CD14-positive monocyte (primary cell): ENCODE data around the gene RTF2. TPM values are rescaled to one million over a fixed set of nuclear protein-coding genes. Genes with fewer than 3 reads are reported as not detected.
A peak's percentile ranks its signal among the peaks of the same experiment; 100 is the strongest.

Experiments
- DNase-seq, 3 donors: peaks; one replicate each; pipeline ENCODE4 v3.0.0-alpha.2; 2011 to 2022
- H2AFZ ChIP-seq: 2 replicates; pipeline ENCODE4 v1.6.0; 2012; ENCODE audit warnings: mild to moderate bottlenecking, low read depth, low read length, inconsistent platforms; ENCODE audit not compliant: insufficient read depth, poor library complexity, severe bottlenecking
- H3K27ac ChIP-seq, 2 donors: 1 replicate in 1 of 2; 2 replicates in 1 of 2; pipeline ENCODE4 v1.5.1; 2012 to 2013; ENCODE audit warnings: low read length in 2 of 2, control low read depth in 1 of 2, inconsistent platforms in 1 of 2, low read depth in 1 of 2, mild to moderate bottlenecking in 1 of 2
- H3K27me3 ChIP-seq, 2 donors: one replicate each; pipeline versions ENCODE4 v1.6.0 to v1.6.1; 2011 to 2013; ENCODE audit warnings: low read length in 2 of 2; ENCODE audit not compliant: control insufficient read depth in 2 of 2, insufficient read depth in 2 of 2
- H3K36me3 ChIP-seq, 2 donors: replicated peaks in 1 of 2; 1 replicate in 1 of 2; 2 replicates in 1 of 2; pipeline versions ENCODE4 v1.5.1 to v1.6.1; 2012 to 2013; ENCODE audit warnings: low read length in 2 of 2, control low read depth in 1 of 2, inconsistent platforms in 1 of 2, mild to moderate bottlenecking in 1 of 2; ENCODE audit not compliant: insufficient read depth in 2 of 2, control insufficient read depth in 1 of 2
- H3K4me1 ChIP-seq, 2 donors: 1 replicate in 1 of 2; 2 replicates in 1 of 2; pipeline versions ENCODE4 v1.5.1 to v1.6.1; 2012 to 2013; ENCODE audit warnings: low read length in 2 of 2, control low read depth in 1 of 2, inconsistent platforms in 1 of 2, mild to moderate bottlenecking in 1 of 2, moderate library complexity in 1 of 2; ENCODE audit not compliant: insufficient read depth in 2 of 2, control insufficient read depth in 1 of 2
- H3K4me2 ChIP-seq: replicated peaks from 2 replicates; pipeline ENCODE3; 2012; ENCODE audit warnings: low read length, moderate library complexity, mild to moderate bottlenecking; ENCODE audit not compliant: poor library complexity, severe bottlenecking; ENCODE audit errors: extremely low read depth
- H3K4me3 ChIP-seq, 3 experiments: fragments of 200-600 bp in 1 of 3; sonication (generic) in 1 of 3; replicated peaks in 1 of 3; 1 replicate in 2 of 3; 2 replicates in 1 of 3; pipeline ENCODE4 v1.5.1; 2011 to 2013; ENCODE audit warnings: low read length in 3 of 3, mild to moderate bottlenecking in 3 of 3, control low read depth in 2 of 3, low read depth in 2 of 3, inconsistent platforms in 1 of 3, moderate library complexity in 1 of 3
- H3K79me2 ChIP-seq: 2 replicates; pipeline ENCODE4 v1.6.0; 2012; ENCODE audit warnings: mild to moderate bottlenecking, control low read depth, inconsistent platforms, low read length, moderate library complexity; ENCODE audit not compliant: insufficient read depth
- H3K9ac ChIP-seq: 2 replicates; pipeline ENCODE4 v1.6.0; 2017; ENCODE audit warnings: low read length, mild to moderate bottlenecking; ENCODE audit not compliant: insufficient read depth, poor library complexity, severe bottlenecking
- H3K9me3 ChIP-seq, 2 donors: replicated peaks in 1 of 2; 1 replicate in 1 of 2; 2 replicates in 1 of 2; pipeline versions ENCODE4 v1.5.1 to v1.6.1; 2012 to 2013; ENCODE audit warnings: low read length in 2 of 2, control low read depth in 1 of 2; ENCODE audit not compliant: control insufficient read depth in 1 of 2, insufficient read depth in 1 of 2
- H4K20me1 ChIP-seq: 2 replicates; pipeline ENCODE4 v1.6.0; 2012; ENCODE audit warnings: mild to moderate bottlenecking, low read length, control low read depth, moderate library complexity; ENCODE audit not compliant: insufficient read depth
- H3K27ac Mint-ChIP-seq, 7 donors: one replicate each; pipeline ENCODE4 v1.8.0; 2020; ENCODE audit warnings: mild to moderate bottlenecking in 7 of 7, mixed read lengths in 7 of 7, moderate library complexity in 6 of 7, inconsistent platforms in 2 of 7
- H3K27me3 Mint-ChIP-seq, 3 donors: one replicate each; pipeline ENCODE4 v1.8.0; 2021 to 2022; ENCODE audit warnings: low read depth in 3 of 3, mild to moderate bottlenecking in 3 of 3, mixed read lengths in 3 of 3, moderate library complexity in 3 of 3, inconsistent platforms in 1 of 3
- H3K36me3 Mint-ChIP-seq, 2 donors: one replicate each; pipeline ENCODE4 v1.8.0; 2020; ENCODE audit warnings: mixed read lengths in 2 of 2, inconsistent platforms in 1 of 2, mild to moderate bottlenecking in 1 of 2
- H3K4me1 Mint-ChIP-seq: one replicate; pipeline ENCODE4 v1.8.0; 2020; ENCODE audit warnings: mild to moderate bottlenecking, mixed read lengths
- H3K4me3 Mint-ChIP-seq, 2 donors: one replicate each; pipeline ENCODE4 v1.8.0; 2020; ENCODE audit warnings: mild to moderate bottlenecking in 2 of 2, mixed read lengths in 2 of 2, moderate library complexity in 1 of 2
- H3K9me3 Mint-ChIP-seq, 7 donors: one replicate each; pipeline ENCODE4 v1.8.0; 2020 to 2022; ENCODE audit warnings: mixed read lengths in 7 of 7, mild to moderate bottlenecking in 6 of 7, moderate library complexity in 6 of 7, inconsistent platforms in 2 of 7
- WGBS: methylation state at CpG from one replicate; pipeline ENCODE4 v1.1.5; 2013; ENCODE audit warnings: missing lambda C conversion rate; ENCODE audit not compliant: insufficient coverage; 5-methylcytosine and 5-hydroxymethylcytosine counted together
- intact Hi-C, 2 donors: fragments of 100-400 bp; cut with micrococcal nuclease; formaldehyde crosslinking; loops; one replicate each; pipeline versions ENCODE4 v1.15.0 to v1.15.1; 2023
- polyA plus RNA-seq, 3 donors: library from polyadenylated mRNA; depleted of rRNA in 1 of 3; unstranded in 2 of 3; stranded (reverse) in 1 of 3; fragments of 300-500 nt in 2 of 3; fragments of >200 nt in 1 of 3; fragmentation: Illumina TruSeq in 2 of 3; gene quantifications; 1 replicate in 2 of 3; 2 replicates in 1 of 3; pipeline ENCODE4 v1.2.3, GENCODE V29; 2012 to 2021
- TF ChIP-seq, protein P1 (sequence below): fragments of 200-600 bp; IDR thresholded peaks from one replicate; pipeline ENCODE4 v1.8.0; 2022; ENCODE audit warnings: antibody characterized with exemption, mild to moderate bottlenecking

Gene RTF2
- polyA plus RNA-seq, 3 donors: 74.3 to 163 (median 148) TPM

DNA sequence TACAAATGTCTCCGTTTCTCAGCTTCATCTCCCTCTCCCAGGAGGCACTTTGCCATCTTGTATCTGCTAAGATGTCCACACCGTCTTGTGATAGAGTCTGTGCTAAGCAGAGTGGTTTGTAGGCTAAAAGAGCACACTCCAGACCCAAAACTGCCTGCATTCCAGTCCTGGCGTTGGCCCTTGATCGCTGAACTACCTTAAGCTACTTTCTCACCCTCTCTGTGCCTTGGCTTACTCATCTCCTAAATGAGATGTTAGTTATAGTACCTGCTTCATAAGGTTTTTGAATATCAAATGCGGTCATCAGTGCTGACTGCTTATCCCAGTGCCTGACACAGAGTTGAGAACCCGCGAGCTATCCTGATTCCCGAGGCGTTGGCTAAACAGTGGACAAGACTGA is 42.4 kb upstream of the RTF2 start:
- no peaks in the 10 kb centered on the region for H3K9me3 ChIP-seq
- no peak overlapping the region for H3K4me2 ChIP-seq
- TF ChIP-seq, protein P1, sequence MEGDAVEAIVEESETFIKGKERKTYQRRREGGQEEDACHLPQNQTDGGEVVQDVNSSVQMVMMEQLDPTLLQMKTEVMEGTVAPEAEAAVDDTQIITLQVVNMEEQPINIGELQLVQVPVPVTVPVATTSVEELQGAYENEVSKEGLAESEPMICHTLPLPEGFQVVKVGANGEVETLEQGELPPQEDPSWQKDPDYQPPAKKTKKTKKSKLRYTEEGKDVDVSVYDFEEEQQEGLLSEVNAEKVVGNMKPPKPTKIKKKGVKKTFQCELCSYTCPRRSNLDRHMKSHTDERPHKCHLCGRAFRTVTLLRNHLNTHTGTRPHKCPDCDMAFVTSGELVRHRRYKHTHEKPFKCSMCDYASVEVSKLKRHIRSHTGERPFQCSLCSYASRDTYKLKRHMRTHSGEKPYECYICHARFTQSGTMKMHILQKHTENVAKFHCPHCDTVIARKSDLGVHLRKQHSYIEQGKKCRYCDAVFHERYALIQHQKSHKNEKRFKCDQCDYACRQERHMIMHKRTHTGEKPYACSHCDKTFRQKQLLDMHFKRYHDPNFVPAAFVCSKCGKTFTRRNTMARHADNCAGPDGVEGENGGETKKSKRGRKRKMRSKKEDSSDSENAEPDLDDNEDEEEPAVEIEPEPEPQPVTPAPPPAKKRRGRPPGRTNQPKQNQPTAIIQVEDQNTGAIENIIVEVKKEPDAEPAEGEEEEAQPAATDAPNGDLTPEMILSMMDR: no peak
- Mint-ChIP-seq H3K27me3 (peaks cover 34 to 41% (median 36%) of the 10 kb centered on the region in 3 donors), H3K4me1 (peaks cover 88% of the 10 kb centered on the region), H3K36me3 (peaks cover 38 to 42% of the 10 kb centered on the region in 2 donors), H3K9me3 (peaks cover 0 to 5% (median 0%) of the 10 kb centered on the region in 7 donors), H3K4me3 (peak overlapping the region in 1 of 2 donors; percentile 68), H3K27ac (peak overlapping the region in 2 of 7 donors; percentile 17 to 74)
- H3K79me2 ChIP-seq: no peaks in the 10 kb centered on the region
- no peak overlapping the region for H3K4me3 ChIP-seq
- intact Hi-C loops: loop anchor here in 1 of 2 donors (5.0 kb wide), 1 partner anchor 34 kb away; the partner anchor contains the start of genes AURKA and CSTF1
- peaks cover 85 to 88% of the 10 kb centered on the region in 2 donors for H3K4me1 ChIP-seq
- WGBS: 100% methylated on average over 5 of the region's 9 CpGs
- no peak for DNase-seq
- no peak overlapping the region for H2AFZ ChIP-seq
- no peak overlapping the region for H3K27ac ChIP-seq
- H3K27me3 ChIP-seq: peaks cover 11 to 16% of the 10 kb centered on the region in 2 donors
- no peak overlapping the region for H3K9ac ChIP-seq
- H3K36me3 ChIP-seq: no peaks in the 10 kb centered on the region
- peaks cover 34% of the 10 kb centered on the region for H4K20me1 ChIP-seq

DNA sequence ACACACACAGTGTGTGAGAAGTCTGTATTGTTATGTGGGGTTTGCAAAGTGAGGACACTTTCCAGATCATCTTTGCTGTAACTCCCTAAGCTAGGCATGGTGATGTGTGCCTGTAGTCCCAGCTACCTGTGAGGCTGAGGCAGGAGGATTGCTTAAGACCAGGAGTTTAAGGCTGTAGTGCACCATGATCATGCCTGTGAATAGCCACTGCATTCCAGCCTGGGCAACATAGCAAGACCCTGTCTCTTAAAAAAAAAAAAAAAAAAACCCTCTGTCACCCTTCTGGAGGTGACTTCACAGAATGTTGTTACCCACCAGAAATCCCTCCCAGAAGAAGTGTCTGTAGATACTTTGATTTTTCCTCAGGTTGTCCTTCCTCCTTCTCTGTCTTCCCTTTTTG is 41.5 kb upstream of the RTF2 start:
- intact Hi-C loops: loop anchor here in 1 of 2 donors (5.0 kb wide), 1 partner anchor 35 kb away; the partner anchor contains the start of genes AURKA and CSTF1
- Mint-ChIP-seq H3K36me3 (peaks cover 34 to 41% of the 10 kb centered on the region in 2 donors), H3K4me1 (peaks cover 81% of the 10 kb centered on the region)

More for the DNA sequence above, 41.5 kb upstream of the RTF2 start:
- peaks cover 41% of the 10 kb centered on the region for H4K20me1 ChIP-seq
- H3K27ac Mint-ChIP-seq: no peak overlapping the region
- no peak for DNase-seq
- peak overlapping the region in 1 of 2 donors; percentile 75 for H3K4me3 Mint-ChIP-seq
- peaks cover 76 to 81% of the 10 kb centered on the region in 2 donors for H3K4me1 ChIP-seq
- H3K9me3 Mint-ChIP-seq: peaks cover 0 to 5% (median 0%) of the 10 kb centered on the region in 7 donors
- no peak overlapping the region for H2AFZ ChIP-seq
- no peak overlapping the region for H3K4me3 ChIP-seq
- H3K9me3 ChIP-seq: no peaks in the 10 kb centered on the region
- TF ChIP-seq, protein P1: no peak
- no peaks in the 10 kb centered on the region for H3K36me3 ChIP-seq
- peaks cover 35 to 46% (median 42%) of the 10 kb centered on the region in 3 donors for H3K27me3 Mint-ChIP-seq
- no peak overlapping the region for H3K4me2 ChIP-seq
- no peaks in the 10 kb centered on the region for H3K79me2 ChIP-seq
- H3K27ac ChIP-seq: no peak overlapping the region
- H3K9ac ChIP-seq: no peak overlapping the region
- peaks cover 18 to 22% of the 10 kb centered on the region in 2 donors for H3K27me3 ChIP-seq
